Measurements from ENCODE around the gene TRIM2. TPM values are rescaled to one million over a fixed set of nuclear protein-coding genes. Genes with fewer than 3 reads are reported as not detected.

Gene TRIM2
- total and polyA plus RNA-seq, 2 experiments from 2014 or later: 32.7 to 40.4 TPM

DNA sequence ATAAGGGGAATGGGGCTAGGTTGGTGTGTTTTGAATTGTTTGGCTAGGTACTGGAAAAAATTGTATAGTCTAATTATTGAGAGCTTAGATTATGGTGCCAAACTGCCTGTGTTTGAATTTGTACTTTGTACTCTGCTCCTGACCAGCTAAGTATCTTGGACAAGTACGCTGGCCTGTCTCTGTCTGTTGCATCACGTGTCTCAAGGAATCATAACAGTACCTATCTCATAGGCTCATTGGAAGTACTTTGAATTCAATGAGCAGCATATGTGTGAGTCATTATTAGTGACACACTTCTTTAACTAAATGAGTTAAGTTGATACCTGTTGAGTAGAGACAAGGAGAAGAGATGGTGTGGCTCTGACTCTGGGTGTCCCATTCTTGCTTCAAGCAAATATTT lies 70.7 kb downstream of the TRIM2 start:
- no peaks in the 10 kb centered on the region for H3K4me1 ChIP-seq (ENCODE audit: low read depth)
- H3K27ac ChIP-seq: no peak overlapping the region
- no peak for DNase-seq (ENCODE audit: low read depth in 1 of 2, low spot score in 1 of 2)
- TF ChIP-seq, protein P1, sequence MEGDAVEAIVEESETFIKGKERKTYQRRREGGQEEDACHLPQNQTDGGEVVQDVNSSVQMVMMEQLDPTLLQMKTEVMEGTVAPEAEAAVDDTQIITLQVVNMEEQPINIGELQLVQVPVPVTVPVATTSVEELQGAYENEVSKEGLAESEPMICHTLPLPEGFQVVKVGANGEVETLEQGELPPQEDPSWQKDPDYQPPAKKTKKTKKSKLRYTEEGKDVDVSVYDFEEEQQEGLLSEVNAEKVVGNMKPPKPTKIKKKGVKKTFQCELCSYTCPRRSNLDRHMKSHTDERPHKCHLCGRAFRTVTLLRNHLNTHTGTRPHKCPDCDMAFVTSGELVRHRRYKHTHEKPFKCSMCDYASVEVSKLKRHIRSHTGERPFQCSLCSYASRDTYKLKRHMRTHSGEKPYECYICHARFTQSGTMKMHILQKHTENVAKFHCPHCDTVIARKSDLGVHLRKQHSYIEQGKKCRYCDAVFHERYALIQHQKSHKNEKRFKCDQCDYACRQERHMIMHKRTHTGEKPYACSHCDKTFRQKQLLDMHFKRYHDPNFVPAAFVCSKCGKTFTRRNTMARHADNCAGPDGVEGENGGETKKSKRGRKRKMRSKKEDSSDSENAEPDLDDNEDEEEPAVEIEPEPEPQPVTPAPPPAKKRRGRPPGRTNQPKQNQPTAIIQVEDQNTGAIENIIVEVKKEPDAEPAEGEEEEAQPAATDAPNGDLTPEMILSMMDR (IDR thresholded peaks at IDR 0.05; ENCODE audit: low read depth, low read length): no peak
- H3K9me3 ChIP-seq (ENCODE audit: low read depth): no peaks in the 10 kb centered on the region
- H3K4me3 ChIP-seq: no peak overlapping the region
- no peaks in the 10 kb centered on the region for H3K27me3 ChIP-seq
- H3K36me3 ChIP-seq: no peaks in the 10 kb centered on the region

DNA sequence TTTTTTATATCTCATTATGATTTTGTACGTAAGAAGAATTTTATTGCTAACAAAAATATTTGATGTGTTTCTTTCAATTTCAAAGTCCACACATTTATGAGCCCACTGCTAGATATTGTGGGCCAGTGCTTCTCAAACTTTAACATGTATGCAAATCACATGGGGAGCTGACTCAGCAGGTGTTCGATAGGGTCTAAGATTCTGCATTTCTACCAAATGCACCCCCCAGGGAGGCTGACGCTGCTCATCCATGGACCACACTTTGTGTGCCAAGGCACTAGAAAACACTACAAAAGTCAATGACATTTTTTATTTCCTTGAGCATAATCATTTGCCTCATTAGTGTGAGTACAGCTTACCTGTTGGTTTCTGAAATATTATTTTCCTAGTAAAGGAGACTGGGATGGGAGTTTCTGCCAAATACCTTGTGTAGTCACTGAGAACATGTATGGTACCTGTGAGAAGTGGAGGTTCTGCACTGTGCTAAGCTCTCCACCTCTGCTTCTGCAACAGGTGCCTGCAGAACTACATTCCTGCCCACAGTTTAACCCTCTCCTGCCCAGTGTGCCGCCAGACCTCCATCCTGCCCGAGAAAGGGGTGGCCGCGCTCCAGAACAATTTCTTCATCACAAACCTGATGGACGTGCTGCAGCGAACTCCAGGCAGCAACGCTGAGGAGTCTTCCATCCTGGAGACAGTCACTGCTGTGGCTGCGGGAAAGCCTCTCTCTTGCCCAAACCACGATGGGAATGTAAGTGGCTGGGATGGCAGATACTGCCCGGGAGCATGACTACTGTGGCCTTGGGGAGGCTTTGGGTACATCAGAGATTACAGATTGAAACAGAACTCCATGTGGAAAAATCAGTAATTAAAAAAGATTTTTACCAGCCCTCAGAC lies 71.4 kb downstream of the TRIM2 start:
- Histone ChIP-seq H3K4me3 (no peak overlapping the region), H3K4me1 (ENCODE audit: low read depth) (no peaks in the 10 kb centered on the region), H3K27me3 (no peaks in the 10 kb centered on the region), H3K27ac (no peak overlapping the region), H3K36me3 (no peaks in the 10 kb centered on the region), H3K9me3 (ENCODE audit: low read depth) (no peaks in the 10 kb centered on the region)
- TF ChIP-seq, protein P1 (IDR thresholded peaks at IDR 0.05; ENCODE audit: low read depth, low read length): no peak
- DNase-seq (ENCODE audit: low read depth in 1 of 2, low spot score in 1 of 2): no peak

DNA sequence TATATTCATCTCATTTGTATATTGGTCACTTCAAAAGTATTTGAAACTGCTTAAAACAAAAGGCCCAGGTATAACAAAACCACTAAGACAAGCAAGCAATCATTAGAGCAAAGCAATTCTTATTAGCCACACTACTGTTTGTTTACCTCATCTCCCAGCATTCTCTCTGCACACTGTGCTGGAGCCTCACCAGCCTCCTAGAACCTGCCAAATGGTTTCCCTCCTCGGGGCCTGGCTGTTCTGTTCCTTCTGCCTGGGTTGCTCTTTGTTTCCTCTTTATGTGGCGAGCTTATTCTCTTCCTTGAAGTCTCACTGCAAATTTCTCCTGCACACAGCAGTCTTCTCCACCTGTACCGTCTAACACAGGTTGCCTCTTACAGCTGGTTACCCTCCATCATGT lies 72.7 kb downstream of the TRIM2 start:
- TF ChIP-seq, protein P1 (IDR thresholded peaks at IDR 0.05; ENCODE audit: low read depth, low read length): no peak

DNA sequence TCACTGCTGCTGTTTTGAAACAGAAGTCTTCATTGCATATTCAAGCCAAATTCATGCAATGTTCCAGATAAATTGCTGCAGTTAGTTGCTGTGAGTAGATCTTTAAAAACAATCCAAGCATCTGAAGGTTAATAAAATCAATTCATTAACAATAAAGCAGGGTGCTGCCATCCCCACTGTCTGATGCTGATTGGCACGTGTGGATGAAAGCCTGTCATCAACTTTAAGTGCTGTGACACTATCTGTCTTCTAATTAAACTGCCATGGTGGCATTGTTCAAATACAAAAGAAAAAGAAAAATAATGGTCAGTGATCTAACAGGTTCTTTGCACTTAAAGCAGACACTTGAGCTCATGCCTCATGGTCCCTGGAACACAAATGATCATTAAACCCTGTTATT lies 77.2 kb downstream of the TRIM2 start:
- no peaks in the 10 kb centered on the region for H3K9me3 ChIP-seq (ENCODE audit: low read depth)
- DNase-seq (ENCODE audit: low read depth in 1 of 2, low spot score in 1 of 2): no peak
- H3K4me3 ChIP-seq: no peak overlapping the region
- TF ChIP-seq, protein P1 (IDR thresholded peaks at IDR 0.05; ENCODE audit: low read depth, low read length): no peak
- H3K27ac ChIP-seq: peak overlapping the region; percentile 17
- H3K27me3 ChIP-seq: no peaks in the 10 kb centered on the region
- H3K36me3 ChIP-seq: peaks cover 4% of the 10 kb centered on the region
- no peaks in the 10 kb centered on the region for H3K4me1 ChIP-seq (ENCODE audit: low read depth)

More for the DNA sequence above, 72.7 kb downstream of the TRIM2 start:
- Histone ChIP-seq H3K4me3 (no peak overlapping the region), H3K36me3 (no peaks in the 10 kb centered on the region), H3K27me3 (no peaks in the 10 kb centered on the region), H3K9me3 (ENCODE audit: low read depth) (no peaks in the 10 kb centered on the region), H3K4me1 (ENCODE audit: low read depth) (no peaks in the 10 kb centered on the region), H3K27ac (no peak overlapping the region)
- no peak for DNase-seq (ENCODE audit: low read depth in 1 of 2, low spot score in 1 of 2)

DNA sequence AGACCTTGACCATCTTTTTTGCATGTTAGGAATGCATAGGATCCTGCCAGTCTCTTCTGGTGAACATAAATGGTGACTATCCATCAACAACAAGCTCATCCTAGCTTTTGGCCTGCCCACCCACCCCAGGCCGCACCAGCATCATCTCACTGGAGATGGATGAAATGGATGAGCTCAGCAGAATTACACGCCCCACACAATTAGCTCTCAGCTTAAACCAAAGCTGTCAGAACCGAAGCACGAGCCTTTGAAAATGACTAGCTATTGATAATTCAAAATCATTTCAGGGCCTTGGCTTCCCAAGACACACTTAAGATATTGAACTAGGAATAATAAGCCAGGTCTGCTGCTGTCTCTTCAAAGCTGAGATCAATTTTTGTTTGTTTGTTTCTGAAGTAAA lies 77.8 kb downstream of the TRIM2 start:
- H3K27ac ChIP-seq: no peak overlapping the region
- no peaks in the 10 kb centered on the region for H3K9me3 ChIP-seq (ENCODE audit: low read depth)
- TF ChIP-seq, protein P1 (IDR thresholded peaks at IDR 0.05; ENCODE audit: low read depth, low read length): no peak
- no peaks in the 10 kb centered on the region for H3K4me1 ChIP-seq (ENCODE audit: low read depth)
- no peak overlapping the region for H3K4me3 ChIP-seq
- no peak for DNase-seq (ENCODE audit: low read depth in 1 of 2, low spot score in 1 of 2)
- no peaks in the 10 kb centered on the region for H3K27me3 ChIP-seq
- H3K36me3 ChIP-seq: peaks cover 4% of the 10 kb centered on the region

Data from cardiac muscle cell (in vitro differentiated cells and primary cell).